Measurements from ENCODE around the gene PLCH1.

GRCh38 chr3:155635056-155635455 lies 109.8 kb downstream of the PLCH1 start:
- TF ChIP-seq CTCF (IDR thresholded peaks at IDR 0.05; ENCODE audit: borderline replicate concordance, extremely low read depth, low read length, poor library complexity, severe bottlenecking) (no peak), EZH2 (IDR thresholded peaks at IDR 0.05; ENCODE audit: borderline replicate concordance, low read depth, low read length, severe bottlenecking) (no peak)

Data from DND-41 (cell line).